ENCODE data around the gene MPRIP. TPM values are rescaled to one million over a fixed set of nuclear protein-coding genes. Genes with fewer than 3 reads are reported as not detected.
A peak's percentile ranks its signal among the peaks of the same experiment; 100 is the strongest.
"Not testable (repeated sequence)": the region's sequence is repeated elsewhere in the genome, so short reads cannot be mapped to it uniquely, and the experiment has no call there.

The MPRIP gene
- total RNA-seq, 1 experiment from 2014 or later, result 135 TPM

- DNase-seq (ENCODE audit: low read depth), result no peak
These were observed 140.4 kb downstream of the MPRIP start for GRCh38 chr17:17182598-17183136.

GRCh38 chr17:17183744-17184143, 141.5 kb downstream of the MPRIP start:
- no peak for DNase-seq (ENCODE audit: low read depth)

GRCh38 chr17:17184985-17185757, 142.9 kb downstream of the MPRIP start:
- not testable (repeated sequence) for DNase-seq (ENCODE audit: low read depth)

GRCh38 chr17:17186051-17186450, 143.8 kb downstream of the MPRIP start:
- DNase-seq (ENCODE audit: low read depth), result no peak

GRCh38 chr17:17186551-17187505, 144.6 kb downstream of the MPRIP start:
- DNase-seq (ENCODE audit: low read depth), result no peak

GRCh38 chr17:17188586-17188985, 146.3 kb downstream of the MPRIP start:
- DNase-seq (ENCODE audit: low read depth), result no peak

- no peak for DNase-seq (ENCODE audit: low read depth)
These were observed 147.3 kb downstream of the MPRIP start for GRCh38 chr17:17189559-17189958.

- no peak for DNase-seq (ENCODE audit: low read depth)
These were observed 147.9 kb downstream of the MPRIP start for GRCh38 chr17:17190188-17190587.

- DNase-seq (ENCODE audit: low read depth), result peak; percentile 45
These were observed 149.1 kb downstream of the MPRIP start for GRCh38 chr17:17191346-17191792.

- DNase-seq (ENCODE audit: low read depth), result no peak
These were observed 149.7 kb downstream of the MPRIP start for GRCh38 chr17:17191961-17192381.

- not testable (repeated sequence) for DNase-seq (ENCODE audit: low read depth)
These were observed 153.2 kb downstream of the MPRIP start for GRCh38 chr17:17195466-17195865.

- no peak for DNase-seq (ENCODE audit: low read depth)
These were observed 154.5 kb downstream of the MPRIP start for GRCh38 chr17:17196776-17197175.

- no peak for DNase-seq (ENCODE audit: low read depth)
These were observed 156.0 kb downstream of the MPRIP start for GRCh38 chr17:17198281-17198680.

GRCh38 chr17:17200311-17200710, 158.1 kb downstream of the MPRIP start:
- DNase-seq (ENCODE audit: low read depth), result no peak

- no peak for DNase-seq (ENCODE audit: low read depth)
These were observed 158.6 kb downstream of the MPRIP start for GRCh38 chr17:17200831-17201230.

- no peak for DNase-seq (ENCODE audit: low read depth)
These were observed 159.0 kb downstream of the MPRIP start for GRCh38 chr17:17201271-17201670.

- DNase-seq (ENCODE audit: low read depth), result no peak
These were observed 159.7 kb downstream of the MPRIP start for GRCh38 chr17:17201907-17202306.

- DNase-seq (ENCODE audit: low read depth), result no peak
These were observed 161.0 kb downstream of the MPRIP start for GRCh38 chr17:17203173-17203730.

GRCh38 chr17:17204041-17204591, 161.9 kb downstream of the MPRIP start:
- no peak for DNase-seq (ENCODE audit: low read depth)

- no peak for DNase-seq (ENCODE audit: low read depth)
These were observed 162.5 kb downstream of the MPRIP start for GRCh38 chr17:17204635-17205231.
